ENCODE measurements around the gene OTC. TPM values are rescaled to one million over a fixed set of nuclear protein-coding genes. Genes with fewer than 3 reads are reported as not detected.

Gene OTC
- total and polyA plus RNA-seq, 2 donors from 2014 or later, result not detected

DNA sequence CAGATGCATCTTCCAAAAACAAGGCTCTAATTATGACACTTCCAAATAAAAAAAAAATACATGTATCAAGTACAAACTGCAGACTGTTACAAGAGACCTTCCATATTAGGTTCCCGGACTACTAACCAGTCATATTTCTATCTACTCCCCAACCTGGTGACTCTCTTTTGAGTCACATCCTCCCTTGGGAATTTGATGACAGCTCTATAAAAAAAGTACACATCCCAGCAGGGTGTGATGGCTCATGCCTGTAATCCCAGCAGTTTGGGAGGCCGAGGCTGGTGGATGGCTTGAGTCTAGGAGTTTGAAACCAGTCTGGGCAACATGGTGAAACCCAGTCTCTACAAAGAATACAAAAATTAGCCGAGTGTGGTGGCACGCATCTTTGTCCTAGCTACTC lies 40.0 kb upstream of the OTC start:
- no peak for TF ChIP-seq CTCF (IDR thresholded peaks at IDR 0.05; ENCODE audit: borderline replicate concordance, extremely low read depth, insufficient read depth)
- no peak overlapping the region for H3K9ac ChIP-seq (ENCODE audit: low read length in 3 of 3)
- H3K4me1 ChIP-seq (ENCODE audit: control insufficient read depth in 2 of 3, insufficient read depth in 2 of 3, low read depth in 1 of 3, low read length in 3 of 3), result no peaks in the 10 kb centered on the region
- no peaks in the 10 kb centered on the region for H3K36me3 ChIP-seq (ENCODE audit: control insufficient read depth in 2 of 3, insufficient read depth in 3 of 3, low read length in 3 of 3)
- H3K4me3 ChIP-seq (ENCODE audit: low read length in 3 of 3), result no peak overlapping the region
- peak in 1 of 5 donors; percentile 5 for DNase-seq
- FAIRE-seq, result no peak
- H3K27me3 ChIP-seq (ENCODE audit: control insufficient read depth, insufficient read depth, low read length), result no peaks in the 10 kb centered on the region
- H3K9me3 ChIP-seq (ENCODE audit: control insufficient read depth in 2 of 3, insufficient read depth in 1 of 3, low read length in 3 of 3), result no peaks in the 10 kb centered on the region
- intact Hi-C loops (cut with DNase I), result no loop called here
- no peak overlapping the region for H3K27ac ChIP-seq (ENCODE audit: low read depth in 2 of 2, low read length in 2 of 2)

GRCh38 chrX:38313190-38313589 lies 39.2 kb upstream of the OTC start:
- no peak for TF ChIP-seq CTCF (IDR thresholded peaks at IDR 0.05; ENCODE audit: borderline replicate concordance, extremely low read depth, insufficient read depth)
- FAIRE-seq (no peak), DNase-seq (no peak)
- no peaks in the 10 kb centered on the region for H3K27me3 ChIP-seq (ENCODE audit: control insufficient read depth, insufficient read depth, low read length)
- no peaks in the 10 kb centered on the region for H3K36me3 ChIP-seq (ENCODE audit: control insufficient read depth in 2 of 3, insufficient read depth in 3 of 3, low read length in 3 of 3)
- H3K4me1 ChIP-seq (ENCODE audit: control insufficient read depth in 2 of 3, insufficient read depth in 2 of 3, low read depth in 1 of 3, low read length in 3 of 3), result no peaks in the 10 kb centered on the region
- no peak overlapping the region for H3K27ac ChIP-seq (ENCODE audit: low read depth in 2 of 2, low read length in 2 of 2)
- H3K4me3 ChIP-seq (ENCODE audit: low read length in 3 of 3), result no peak overlapping the region
- no peak overlapping the region for H3K9ac ChIP-seq (ENCODE audit: low read length in 3 of 3)
- intact Hi-C loops (cut with DNase I), result no loop called here
- no peaks in the 10 kb centered on the region for H3K9me3 ChIP-seq (ENCODE audit: control insufficient read depth in 2 of 3, insufficient read depth in 1 of 3, low read length in 3 of 3)

DNA sequence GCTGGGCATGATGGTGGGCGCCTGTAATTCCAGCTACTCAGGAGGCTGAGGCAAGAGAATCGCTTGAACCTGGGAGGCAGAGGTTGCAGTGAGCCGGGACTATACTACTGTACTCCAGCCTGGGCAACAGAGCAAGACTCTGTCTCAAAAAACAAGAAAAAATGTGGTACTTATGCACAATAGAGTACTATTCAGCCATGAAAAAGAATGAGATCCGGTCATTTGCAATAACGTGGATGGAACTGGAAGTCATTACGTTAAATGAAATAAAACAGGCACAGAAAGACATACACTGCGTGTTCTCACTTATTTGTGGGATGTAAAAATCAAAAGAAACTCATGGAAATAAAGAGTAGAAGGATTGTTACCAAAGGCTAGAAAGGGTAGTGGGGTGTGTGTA lies 37.2 kb upstream of the OTC start:
- Histone ChIP-seq H3K27ac (ENCODE audit: low read depth in 2 of 2, low read length in 2 of 2) (no peak overlapping the region), H3K4me1 (ENCODE audit: control insufficient read depth in 2 of 3, insufficient read depth in 2 of 3, low read depth in 1 of 3, low read length in 3 of 3) (no peaks in the 10 kb centered on the region), H3K4me3 (ENCODE audit: low read length in 3 of 3) (no peak overlapping the region), H3K36me3 (ENCODE audit: control insufficient read depth in 2 of 3, insufficient read depth in 3 of 3, low read length in 3 of 3) (no peaks in the 10 kb centered on the region), H3K9ac (ENCODE audit: low read length in 3 of 3) (no peak overlapping the region), H3K9me3 (ENCODE audit: control insufficient read depth in 2 of 3, insufficient read depth in 1 of 3, low read length in 3 of 3) (no peaks in the 10 kb centered on the region), H3K27me3 (ENCODE audit: control insufficient read depth, insufficient read depth, low read length) (no peaks in the 10 kb centered on the region)
- intact Hi-C loops (cut with DNase I), result no loop called here
- DNase-seq, result no peak
- no peak for FAIRE-seq
- TF ChIP-seq CTCF (IDR thresholded peaks at IDR 0.05; ENCODE audit: borderline replicate concordance, extremely low read depth, insufficient read depth), result no peak

DNA sequence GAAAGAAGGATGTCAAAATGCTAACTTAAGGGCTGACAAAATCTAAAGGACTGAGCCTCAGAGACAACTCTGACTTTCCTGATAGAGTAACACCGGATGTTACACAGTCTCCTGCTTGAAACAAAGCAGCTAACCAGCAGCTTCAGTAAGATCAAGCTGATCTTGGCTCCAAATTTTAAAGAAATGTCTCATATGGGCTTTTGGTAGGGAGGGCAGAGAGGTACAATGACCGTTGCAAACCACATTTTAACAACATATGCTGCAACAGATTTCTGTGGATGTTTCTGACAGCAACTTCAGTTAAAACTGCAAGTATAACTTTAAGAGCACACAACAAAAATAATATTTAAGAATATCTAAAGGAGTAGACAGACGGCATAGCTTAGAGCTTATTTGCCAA lies 34.2 kb upstream of the OTC start:
- no peak for TF ChIP-seq CTCF (IDR thresholded peaks at IDR 0.05; ENCODE audit: borderline replicate concordance, extremely low read depth, insufficient read depth)
- intact Hi-C loops (cut with DNase I), result no loop called here

More for the DNA sequence above, 34.2 kb upstream of the OTC start:
- H3K4me1 ChIP-seq (ENCODE audit: control insufficient read depth in 2 of 3, insufficient read depth in 2 of 3, low read depth in 1 of 3, low read length in 3 of 3), result no peaks in the 10 kb centered on the region
- no peak overlapping the region for H3K4me3 ChIP-seq (ENCODE audit: low read length in 3 of 3)
- no peak overlapping the region for H3K27ac ChIP-seq (ENCODE audit: low read depth in 2 of 2, low read length in 2 of 2)
- H3K9ac ChIP-seq (ENCODE audit: low read length in 3 of 3), result no peak overlapping the region
- FAIRE-seq, result no peak
- H3K27me3 ChIP-seq (ENCODE audit: control insufficient read depth, insufficient read depth, low read length), result no peaks in the 10 kb centered on the region
- no peaks in the 10 kb centered on the region for H3K9me3 ChIP-seq (ENCODE audit: control insufficient read depth in 2 of 3, insufficient read depth in 1 of 3, low read length in 3 of 3)
- no peak for DNase-seq
- no peaks in the 10 kb centered on the region for H3K36me3 ChIP-seq (ENCODE audit: control insufficient read depth in 2 of 3, insufficient read depth in 3 of 3, low read length in 3 of 3)
